Measurements from ENCODE around the gene USP16. TPM values are rescaled to one million over a fixed set of nuclear protein-coding genes. Genes with fewer than 3 reads are reported as not detected.

The USP16 gene
- total RNA-seq, 1 experiment from 2014 or later, result 30.6 TPM

GRCh38 chr21:28992526-28993292, 31.8 kb upstream of the USP16 start, which contains the start of gene LTN1:
Gene LTN1, minus strand, starts transcription at chr21:28992877. Its CDS starts 72 bp downstream, at chr21:28992805.
- H3K9me3 ChIP-seq (ENCODE audit: control insufficient read depth, low read depth, low read length), result no peaks in the 10 kb centered on the region
- H2AFZ ChIP-seq (ENCODE audit: low read length), result no peak within 1 kb of the TSS
- H3K27me3 Mint-ChIP-seq (ENCODE audit: low read depth), result no peaks in the 10 kb centered on the region; the same call in 1 of the 2 replicates
- peaks cover 5% of the 10 kb centered on the region; the same call in 1 of the 2 replicates for H3K79me2 ChIP-seq (ENCODE audit: insufficient read depth, low read length)
- peak within 1 kb of the TSS; percentile 98 for H4K8ac ChIP-seq (replicated peaks; ENCODE audit: insufficient read length, low read depth, low read length)
- peak within 1 kb of the TSS; percentile 90 for H4K5ac ChIP-seq (ENCODE audit: insufficient read length, low read depth, low read length)
- H3K36me3 Mint-ChIP-seq (ENCODE audit: insufficient read depth in 1 of 3, low read depth in 3 of 3), result no peaks in the 10 kb centered on the region; a peak in 1 of 7 replicates
- H2BK12ac ChIP-seq (ENCODE audit: insufficient read length, low read depth, low read length), result peak within 1 kb of the TSS; percentile 38
- H2BK120ac ChIP-seq (ENCODE audit: low read depth, low read length, poor library complexity, severe bottlenecking), result peak within 1 kb of the TSS; percentile 14
- peak within 1 kb of the TSS; percentile 61 for H3K14ac ChIP-seq (ENCODE audit: insufficient read depth, low read length)
- H3K23ac ChIP-seq (ENCODE audit: insufficient read length, low read depth, low read length), result no peak within 1 kb of the TSS
- H3K9me3 Mint-ChIP-seq, result no peaks in the 10 kb centered on the region; a peak in 1 of 5 replicates
- peak; percentile 99 for DNase-seq
- H3K27ac Mint-ChIP-seq, result peak within 1 kb of the TSS; percentile 98 to 99 (median 98)
- H3K56ac ChIP-seq (ENCODE audit: insufficient read length, low read depth, low read length), result no peak within 1 kb of the TSS
- no peak for TF ChIP-seq CTCF (conservative IDR thresholded peaks at IDR 0.05)
- H3K9ac ChIP-seq (ENCODE audit: extremely low read depth, insufficient read length, low read length), result peak within 1 kb of the TSS; percentile 89
- peak within 1 kb of the TSS; percentile 54 for H3K27ac ChIP-seq (ENCODE audit: insufficient read length, low read depth, low read length)
- H2BK5ac ChIP-seq (ENCODE audit: insufficient read length, low read length), result peak within 1 kb of the TSS; percentile 87
- WGBS (ENCODE audit: extremely low coverage, insufficient read length, low lambda C conversion rate), result no CpG with 5 or more reads among the region's 43 CpGs
- H3K4ac ChIP-seq (ENCODE audit: low read depth, low read length), result no peak within 1 kb of the TSS
- no peak within 1 kb of the TSS for H2BK15ac ChIP-seq (ENCODE audit: low read depth, low read length)
- peaks cover 10 to 19% of the 10 kb centered on the region in 2 experiments for H3K4me1 Mint-ChIP-seq
- H4K91ac ChIP-seq (ENCODE audit: insufficient read length, low read depth, low read length), result peak within 1 kb of the TSS; percentile 69
- peak within 1 kb of the TSS; percentile 86 for H3K18ac ChIP-seq (ENCODE audit: insufficient read length, low read depth, low read length)
- peaks cover 5% of the 10 kb centered on the region for H3K79me1 ChIP-seq (ENCODE audit: insufficient read depth, low read depth, low read length, poor library complexity, severe bottlenecking)
- H3T11ph ChIP-seq (ENCODE audit: low read length), result no peak within 1 kb of the TSS
- H3K27me3 ChIP-seq (ENCODE audit: insufficient read depth, low read length), result no peaks in the 10 kb centered on the region
- H3K4me3 Mint-ChIP-seq, result peak within 1 kb of the TSS; percentile 94 to 96
- H2BK20ac ChIP-seq (ENCODE audit: low read depth, low read length, poor library complexity, severe bottlenecking), result no peak within 1 kb of the TSS
- H2AK5ac ChIP-seq (ENCODE audit: insufficient read length, low read length), result peak within 1 kb of the TSS; percentile 83
- H4K20me1 ChIP-seq (ENCODE audit: control insufficient read depth, insufficient read depth, insufficient read length), result no peaks in the 10 kb centered on the region
- peaks cover 2% of the 10 kb centered on the region; the same call in 1 of the 2 replicates for H3K4me1 ChIP-seq (ENCODE audit: insufficient read depth, low read length)
- H3K23me2 ChIP-seq (ENCODE audit: insufficient read length, low read depth, low read length, poor library complexity, severe bottlenecking), result peaks cover 7% of the 10 kb centered on the region
- peak within 1 kb of the TSS; percentile 83 for H3K4me2 ChIP-seq (ENCODE audit: insufficient read depth, insufficient read length, low read length)
